ENCODE data around the gene SPARCL1.
"Not testable (repeated sequence)": the region's sequence is repeated elsewhere in the genome, so short reads cannot be mapped to it uniquely, and the experiment has no call there.

Gene SPARCL1

DNA sequence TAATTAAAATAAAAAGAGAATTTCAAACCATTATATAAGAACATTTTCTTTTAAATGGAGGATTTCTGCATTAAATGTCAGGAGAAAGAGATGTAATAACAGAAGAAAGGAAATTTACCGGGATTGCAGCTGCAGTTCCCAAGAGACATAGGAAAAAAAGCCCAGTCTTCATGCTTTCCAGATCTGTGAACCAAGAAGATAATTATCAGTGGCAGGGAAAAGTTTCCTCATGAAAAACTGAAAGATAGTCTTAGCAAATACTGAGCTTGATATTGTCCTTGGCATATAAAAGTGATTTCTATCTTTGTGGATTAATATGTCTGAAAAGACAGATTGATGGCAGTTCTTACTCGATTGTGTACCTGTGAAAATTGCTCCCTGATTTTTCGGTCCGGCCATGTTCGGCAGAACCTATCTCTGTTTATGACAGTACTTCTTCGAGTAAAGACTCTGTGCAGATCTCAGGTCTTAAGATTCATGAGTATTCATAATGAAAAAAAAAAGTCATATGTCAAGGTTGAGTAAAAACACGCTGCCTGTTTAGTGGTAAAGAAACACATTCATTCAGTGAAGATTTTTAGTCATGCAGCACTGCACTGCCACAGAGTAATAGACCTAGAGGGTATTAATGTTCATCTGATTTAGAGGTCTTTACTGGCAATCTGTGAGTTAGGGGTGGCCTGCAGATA is 29.6 kb downstream of the SPARCL1 start:
- DNase-seq: no peak

DNA sequence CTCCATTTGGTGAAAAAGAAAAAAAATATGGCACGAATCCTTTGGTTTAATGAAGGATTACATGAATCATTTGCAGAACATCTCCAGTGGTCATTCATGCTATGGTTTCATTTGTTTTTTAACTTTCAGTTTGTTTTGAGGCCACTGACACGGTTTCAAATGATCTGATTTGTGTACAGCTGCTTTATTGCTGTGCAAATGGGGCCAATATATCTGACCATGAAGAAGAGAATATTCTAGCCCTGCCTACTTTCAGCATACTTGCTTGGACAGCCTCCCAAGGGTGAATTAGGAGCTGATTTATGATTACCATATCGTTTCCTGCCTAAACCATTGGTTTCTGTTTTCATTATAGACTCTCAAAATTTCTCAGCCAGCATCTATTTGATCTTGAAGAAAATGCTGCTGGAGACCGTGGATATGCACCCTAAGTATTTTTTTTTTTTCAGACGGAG is 30.7 kb downstream of the SPARCL1 start:
- DNase-seq: no peak

DNA sequence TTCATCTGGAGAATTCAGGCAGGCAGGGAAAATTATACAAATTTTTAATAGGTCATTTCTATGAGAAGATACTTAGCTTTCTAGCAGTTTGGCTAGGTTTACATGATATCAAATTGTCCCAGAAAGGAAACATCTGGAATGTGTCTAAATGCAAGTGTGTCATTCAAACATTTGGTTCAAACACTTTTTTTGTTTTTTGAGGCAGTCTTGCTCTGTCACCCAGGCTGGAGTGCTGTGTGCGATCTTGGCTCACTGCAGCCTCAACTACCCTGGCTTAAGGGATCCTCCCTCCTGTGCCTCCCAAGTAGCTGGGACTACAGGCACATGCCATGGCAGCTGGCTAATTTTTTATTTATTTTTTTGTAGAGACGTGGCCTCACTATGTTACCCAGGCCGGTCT is 31.6 kb downstream of the SPARCL1 start:
- DNase-seq: no peak

DNA sequence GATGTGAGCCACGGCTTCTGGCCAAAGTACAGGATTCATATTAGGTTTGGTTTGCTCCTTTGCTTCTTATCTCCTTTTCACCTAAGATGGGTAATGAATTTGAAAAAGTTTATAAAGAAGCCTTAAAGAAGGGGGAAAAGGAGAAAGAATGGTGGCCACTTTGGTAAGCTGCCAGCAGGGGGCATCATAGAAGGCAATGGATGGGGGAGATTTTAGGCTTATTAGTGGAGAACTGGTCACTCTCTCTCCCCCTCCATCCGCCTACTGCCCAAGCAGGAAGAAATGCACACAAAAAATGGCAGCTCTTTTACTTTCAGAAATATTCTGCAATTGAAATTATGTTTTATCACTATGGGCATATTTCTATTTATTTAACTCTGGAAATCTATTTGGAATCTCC is 32.0 kb downstream of the SPARCL1 start:
- peak; percentile 61 for DNase-seq

DNA sequence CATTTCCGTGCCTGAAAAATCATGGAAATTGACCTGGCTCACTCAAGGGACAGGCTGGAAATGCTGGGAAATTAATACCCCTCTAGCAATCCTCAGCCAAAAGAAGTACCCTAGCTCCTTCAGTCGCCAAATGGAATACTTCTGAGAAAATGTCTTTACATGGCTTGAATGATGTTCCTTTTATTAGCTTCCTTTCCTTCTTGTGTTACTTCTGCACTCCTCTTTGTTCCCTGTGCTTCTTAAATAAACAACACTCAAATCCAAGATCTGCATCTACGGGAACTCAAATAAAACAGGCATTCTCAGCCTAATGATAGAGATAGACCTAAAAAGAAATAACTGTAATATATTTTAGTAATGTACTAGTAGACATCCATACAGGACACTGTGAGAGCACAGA is 36.1 kb downstream of the SPARCL1 start:
- no peak for DNase-seq

DNA sequence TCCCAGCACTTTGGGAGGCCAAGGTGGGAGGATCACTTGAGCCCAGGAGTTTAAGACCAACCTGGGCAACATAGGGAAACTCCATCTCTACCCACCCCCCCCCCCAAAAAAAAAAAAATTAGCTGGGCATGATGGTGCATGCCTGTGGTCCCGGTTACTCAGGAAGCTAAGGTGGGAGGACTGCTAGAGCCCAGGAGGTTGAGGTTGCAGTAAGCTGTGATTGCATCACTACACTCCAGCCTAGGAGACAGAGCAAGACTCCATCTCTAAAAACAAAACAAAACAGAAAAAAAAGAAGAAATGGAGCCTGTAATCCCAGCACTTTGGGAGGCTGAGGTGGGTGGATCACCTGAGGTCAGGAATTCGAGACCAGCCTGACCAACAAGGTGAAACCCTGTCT is 37.3 kb downstream of the SPARCL1 start:
- not testable (repeated sequence) for DNase-seq

DNA sequence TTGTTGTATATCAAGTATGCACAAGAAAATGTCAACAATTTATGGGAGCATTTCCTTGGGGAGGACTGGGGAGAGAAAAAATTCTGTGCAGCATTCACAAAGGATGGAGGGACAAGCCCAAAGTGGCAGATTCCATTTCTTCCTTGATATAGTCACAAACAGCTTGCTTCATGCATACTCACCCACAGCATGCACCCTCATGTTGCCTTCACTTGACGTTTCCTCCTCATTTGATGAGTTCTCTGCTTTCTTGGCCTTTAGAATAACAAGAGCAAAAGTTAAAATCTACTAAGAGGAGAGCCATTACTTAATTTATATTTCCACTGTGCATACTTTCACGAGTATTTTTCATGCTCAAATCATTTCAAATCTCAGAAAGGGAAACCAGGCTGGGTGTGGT is 37.7 kb downstream of the SPARCL1 start:
- DNase-seq: no peak

DNA sequence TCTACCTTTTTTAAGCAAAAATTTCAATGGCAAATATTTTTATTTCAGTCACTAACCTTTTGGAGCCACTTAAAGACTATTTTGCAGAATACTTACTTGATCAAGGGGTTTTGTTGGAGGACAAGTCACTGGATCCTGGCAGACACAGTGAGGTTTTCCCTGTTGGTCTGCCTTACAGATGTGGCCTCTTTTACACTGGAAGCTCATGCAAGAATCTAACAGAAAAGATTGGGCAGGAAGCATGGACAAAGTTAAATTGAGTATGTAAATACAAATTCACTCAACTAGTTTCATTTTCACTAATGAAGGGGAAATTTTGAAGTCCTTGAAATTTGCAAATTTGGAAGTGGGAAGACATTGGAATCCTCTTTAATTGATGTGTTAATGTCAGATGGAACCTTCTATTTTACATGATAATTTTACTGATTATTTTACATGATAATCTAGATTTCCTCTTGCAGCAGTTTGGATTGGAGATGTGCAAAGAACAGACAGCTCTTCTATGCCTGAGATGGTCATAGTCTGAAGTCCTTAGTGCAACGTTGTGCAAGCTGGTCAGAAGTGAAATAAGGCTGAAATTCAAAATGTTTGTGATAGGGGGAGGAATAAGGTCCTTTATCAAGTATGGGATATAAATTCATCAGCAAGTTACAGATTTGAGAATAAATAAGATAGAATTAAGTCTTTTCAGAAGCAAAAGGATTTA is 38.4 kb downstream of the SPARCL1 start:
- no peak for DNase-seq

DNA sequence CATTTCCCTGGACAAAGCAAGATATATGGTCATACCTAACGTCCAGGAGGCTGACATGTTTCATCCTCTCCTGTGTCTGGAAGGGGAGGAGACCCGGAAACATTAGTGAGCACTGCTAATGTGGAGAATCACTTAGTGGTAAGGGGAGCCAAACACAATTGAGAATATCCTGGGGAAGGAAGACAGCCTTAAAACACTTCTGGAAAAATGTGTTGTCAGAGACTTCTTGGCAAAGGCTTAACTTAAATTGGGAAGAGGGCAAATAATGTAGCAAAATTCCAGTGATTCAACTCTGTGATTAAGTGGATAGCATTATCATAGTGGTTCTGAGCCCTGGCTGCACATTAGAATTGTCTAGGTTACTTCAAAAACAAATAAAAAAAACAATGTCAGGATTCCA is 39.5 kb downstream of the SPARCL1 start:
- no peak for DNase-seq

DNA sequence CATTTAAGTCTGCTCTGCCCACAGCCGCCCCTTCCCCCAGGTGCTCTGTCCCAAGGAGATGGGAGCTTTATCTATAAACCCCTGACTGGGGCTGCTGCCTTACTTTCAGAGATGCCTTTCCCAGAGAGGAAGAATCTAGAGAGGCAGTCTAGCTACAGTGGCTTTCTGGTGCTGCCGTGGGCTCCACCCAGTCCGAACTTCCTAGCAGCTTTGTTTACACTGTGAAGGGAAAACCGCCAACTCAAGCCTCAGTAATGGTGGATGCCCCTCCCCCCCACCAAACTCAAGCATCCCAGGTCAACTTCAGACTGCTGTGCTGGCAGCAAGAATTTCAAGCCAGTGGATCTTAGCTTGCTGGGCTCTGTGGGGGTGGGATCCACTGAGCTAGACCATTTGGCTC is 40.5 kb downstream of the SPARCL1 start:
- DNase-seq: not testable (repeated sequence)

DNA sequence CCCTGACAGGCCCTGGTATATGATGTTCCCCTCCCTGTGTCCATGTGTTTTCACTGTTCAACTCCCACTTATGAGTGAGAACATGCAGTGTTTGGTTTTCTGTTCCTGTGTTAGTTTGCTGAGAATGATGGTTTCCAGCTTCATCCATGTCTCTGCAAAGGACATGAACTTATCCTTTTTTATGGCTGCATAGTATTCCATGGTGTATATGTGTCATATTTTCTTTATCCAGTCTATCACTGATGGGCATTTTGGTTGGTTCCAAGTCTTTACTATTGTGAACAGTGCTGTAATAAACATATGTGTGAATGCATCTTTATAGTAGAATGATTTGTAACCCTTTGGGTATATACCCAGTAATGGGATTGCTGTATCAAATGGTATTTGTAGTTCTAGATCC is 45.9 kb downstream of the SPARCL1 start:
- DNase-seq: not testable (repeated sequence)

DNA sequence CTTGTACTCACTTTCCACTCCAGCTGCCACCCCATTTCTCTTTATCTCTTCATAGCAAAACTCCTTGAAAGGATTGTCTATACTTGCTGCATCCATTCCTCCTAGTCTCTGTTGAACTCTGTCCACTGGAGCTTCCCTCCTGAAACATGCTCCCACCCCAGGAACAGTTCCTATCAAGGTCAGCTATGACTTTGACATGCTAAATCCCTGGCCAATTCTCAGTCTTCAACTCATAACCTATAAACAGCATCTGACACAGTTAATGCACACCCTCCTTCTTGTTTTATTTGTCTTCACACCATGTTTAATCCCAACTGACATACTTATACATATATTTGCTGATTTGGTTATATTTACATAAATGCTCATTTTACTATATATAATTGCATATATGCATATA is 47.8 kb downstream of the SPARCL1 start:
- no peak for DNase-seq

DNA sequence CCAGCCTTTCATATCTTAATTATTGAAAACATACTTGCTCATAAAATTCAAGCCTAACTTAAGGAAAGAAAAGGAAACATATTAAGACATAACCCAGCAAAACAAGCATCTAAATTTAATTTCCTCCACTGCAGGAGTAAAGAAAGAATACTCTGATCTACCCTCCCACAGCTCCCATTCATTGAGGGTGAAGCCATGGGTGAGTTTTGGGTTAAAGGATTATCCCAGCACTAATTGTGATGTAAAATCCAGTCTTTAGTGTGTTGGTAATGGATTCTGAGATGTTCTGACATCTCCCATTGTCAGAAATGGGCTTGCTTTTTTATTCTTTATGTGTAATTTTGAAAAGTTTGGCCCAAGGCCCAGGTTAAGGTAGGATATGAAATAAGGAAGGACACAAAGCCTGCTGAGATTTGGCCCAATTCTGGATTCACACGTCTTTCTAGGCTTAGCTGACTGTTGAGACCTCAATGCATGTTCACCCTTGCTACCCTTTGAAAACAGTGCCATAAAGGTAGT is 50.4 kb downstream of the SPARCL1 start:
- no peak for DNase-seq

DNA sequence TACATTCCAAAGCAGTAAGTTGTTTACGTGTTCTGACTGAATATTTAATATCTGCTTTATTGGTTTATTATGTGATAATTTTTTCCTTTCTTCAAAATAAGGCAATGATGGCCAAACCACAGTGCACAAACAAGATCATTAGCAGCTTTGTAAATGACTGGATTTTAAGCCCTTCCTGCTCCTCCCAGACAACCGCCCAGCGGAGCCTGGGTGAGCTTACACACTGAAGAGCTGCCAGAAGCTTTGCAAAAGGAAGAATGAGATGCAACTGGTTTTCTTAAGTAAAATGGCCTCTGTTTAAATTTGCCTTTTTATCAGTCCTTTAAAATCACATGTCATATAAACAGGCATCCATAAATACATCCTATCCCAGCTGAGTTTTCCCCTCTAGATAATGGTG is 52.2 kb downstream of the SPARCL1 start:
- no peak for DNase-seq

DNA sequence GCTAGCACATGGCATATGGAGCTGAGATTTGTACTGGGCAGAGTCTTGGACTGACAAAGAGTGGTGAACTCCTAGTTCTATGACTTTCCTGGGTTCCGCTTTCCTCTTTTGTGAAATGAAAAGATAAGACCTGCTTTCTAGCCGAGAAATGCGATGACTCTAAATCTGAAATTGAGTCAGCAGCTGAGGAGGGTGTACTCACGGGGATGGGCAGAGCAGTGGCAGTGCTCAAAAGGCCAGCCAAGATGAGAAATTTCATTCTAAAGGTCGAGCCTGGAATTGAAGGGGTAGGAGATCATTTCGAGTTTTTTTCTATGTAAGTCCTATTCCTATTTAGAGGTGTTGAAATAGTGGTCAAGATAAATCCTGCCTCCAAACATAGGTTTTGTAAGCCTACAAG is 59.8 kb downstream of the SPARCL1 start:
- DNase-seq: no peak

DNA sequence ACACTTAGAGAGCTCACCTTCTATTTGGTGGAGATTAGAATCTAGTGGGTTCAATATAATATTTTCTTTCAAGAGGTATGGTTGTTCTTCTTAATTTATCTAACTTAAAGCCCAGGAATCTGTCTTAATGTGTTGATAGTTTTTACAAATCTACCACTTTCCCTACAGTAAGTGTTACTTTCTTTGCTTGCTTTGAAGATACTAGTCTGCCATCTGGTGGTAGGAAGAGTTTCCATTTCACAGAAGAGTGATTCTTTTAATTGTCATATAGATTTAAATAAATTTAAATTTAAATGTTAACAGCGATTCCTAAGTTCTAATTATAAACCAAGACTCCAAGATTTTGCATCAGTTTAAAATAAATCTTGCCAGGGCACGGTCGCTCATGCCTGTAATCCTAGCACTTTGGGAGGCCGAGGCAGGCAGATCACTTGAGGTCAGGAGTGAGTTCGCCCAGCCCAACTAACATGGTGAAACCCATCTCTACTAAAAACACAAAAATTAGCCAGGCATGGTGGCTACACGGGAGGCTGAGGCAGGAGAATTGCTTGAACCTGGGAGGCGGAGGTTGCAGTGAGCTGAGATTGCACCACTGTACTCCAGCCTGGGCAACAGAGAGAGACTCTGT is 63.3 kb downstream of the SPARCL1 start:
- no peak for DNase-seq

DNA sequence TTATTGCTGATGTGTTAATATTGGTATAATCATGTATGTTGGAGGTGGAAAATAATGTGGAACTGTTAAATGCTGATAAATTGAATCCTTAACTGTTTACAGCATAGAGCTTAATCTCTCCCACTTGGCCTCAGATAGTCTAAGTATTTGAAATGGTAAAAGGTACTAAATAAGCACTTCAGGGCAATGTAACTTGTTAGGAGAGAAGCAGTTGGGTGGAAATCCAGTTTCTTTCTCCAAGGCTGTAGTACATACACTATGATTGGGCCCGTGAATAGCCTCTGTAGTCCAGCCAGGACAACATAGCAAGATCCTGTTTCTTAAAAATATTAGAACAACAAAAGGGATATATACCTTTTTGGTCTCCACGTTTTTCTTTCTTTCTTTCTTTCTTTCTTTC is 67.1 kb downstream of the SPARCL1 start:
- no peak for DNase-seq

DNA sequence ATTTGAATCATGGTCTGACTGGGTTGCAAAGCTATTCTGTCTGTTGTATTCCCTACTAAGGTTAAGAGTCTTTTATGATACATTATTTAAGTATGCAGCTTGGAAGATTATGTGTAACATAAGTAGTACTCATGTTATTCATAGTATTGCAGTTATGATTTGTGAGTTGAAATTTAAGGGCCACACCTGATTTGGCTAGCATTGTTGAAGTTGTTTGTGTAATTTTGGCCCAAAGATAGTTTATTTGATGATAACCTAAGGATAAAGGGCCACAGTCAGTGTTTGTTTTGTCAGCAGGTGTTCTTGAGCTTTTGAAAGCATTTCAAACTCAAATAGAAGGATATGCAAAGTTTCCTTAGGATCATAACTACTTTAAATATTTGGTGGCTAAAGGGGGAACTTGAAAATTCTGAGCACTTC is 67.9 kb downstream of the SPARCL1 start:
- no peak for DNase-seq

DNA sequence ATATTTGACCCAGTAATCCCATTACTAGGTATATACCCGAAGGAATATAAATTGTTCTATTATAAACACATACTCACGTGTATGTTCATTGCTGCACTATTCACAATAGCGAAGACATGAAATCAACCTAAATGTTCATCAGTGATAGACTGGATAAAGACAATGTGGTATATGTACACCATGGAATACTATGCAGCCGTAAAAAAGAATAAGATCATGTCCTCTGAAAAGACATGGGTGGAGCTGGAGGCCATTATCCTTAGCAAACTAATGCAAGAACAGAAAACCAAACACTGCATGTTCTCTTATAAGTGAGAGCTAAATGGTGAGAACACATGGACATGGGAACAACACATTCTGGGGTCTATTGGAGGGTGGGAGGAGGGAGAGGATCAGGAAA is 70.3 kb downstream of the SPARCL1 start:
- no peak for DNase-seq

DNA sequence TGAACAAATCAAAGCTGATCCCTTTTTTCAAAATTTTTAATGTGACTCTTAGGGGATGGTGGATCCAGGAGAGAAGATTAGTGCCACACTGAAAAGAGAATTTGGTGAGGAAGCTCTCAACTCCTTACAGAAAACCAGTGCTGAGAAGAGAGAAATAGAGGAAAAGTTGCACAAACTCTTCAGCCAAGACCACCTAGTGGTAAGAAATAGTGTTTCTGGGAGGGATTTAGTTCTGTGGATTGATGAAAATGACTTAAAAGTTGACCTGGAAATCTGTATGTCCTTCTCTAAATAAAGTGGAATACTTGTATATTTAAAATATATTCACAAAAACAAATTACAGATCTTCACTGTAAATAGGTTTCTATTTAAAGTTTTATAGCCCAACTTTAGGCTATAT is 77.6 kb downstream of the SPARCL1 start:
- DNase-seq: no peak

DNA sequence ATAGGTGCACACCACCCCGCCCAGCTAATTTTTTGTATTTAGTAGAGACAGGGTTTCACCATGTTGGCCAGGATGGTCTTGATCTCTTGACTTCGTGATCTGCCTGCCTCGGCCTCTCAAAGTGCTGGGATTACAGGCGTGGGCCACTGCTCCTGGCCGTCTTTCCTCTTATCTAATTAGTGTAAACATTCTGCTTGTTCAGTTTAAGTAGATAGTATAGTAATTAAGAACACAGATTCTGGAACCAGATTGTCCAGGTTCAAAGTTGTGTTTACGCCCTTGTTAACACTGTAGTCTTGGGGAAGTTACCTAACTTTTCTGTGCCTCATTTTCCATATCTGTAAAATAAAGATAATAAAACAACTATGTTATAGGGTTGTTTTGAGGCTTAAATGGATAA is 82.8 kb downstream of the SPARCL1 start:
- not testable (repeated sequence) for DNase-seq

DNA sequence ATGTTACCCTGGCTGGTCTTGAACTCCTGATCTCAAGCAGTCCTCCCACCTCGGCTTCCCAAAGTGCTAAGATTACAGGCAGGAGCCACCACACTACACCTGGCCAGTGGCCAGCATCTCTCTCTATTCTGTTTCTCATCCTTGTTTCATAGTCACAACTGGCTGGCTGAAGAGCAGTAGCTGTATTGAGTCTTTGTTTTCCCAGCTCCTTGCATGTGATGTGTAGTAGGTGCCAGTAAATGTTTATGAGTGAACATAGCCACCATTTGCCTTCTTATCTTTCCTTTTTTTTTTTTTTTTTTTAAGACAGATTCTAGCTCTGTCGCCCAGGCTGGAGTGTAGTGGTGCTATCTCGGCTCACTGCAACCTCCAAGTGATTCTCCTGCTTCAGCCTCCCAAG is 83.2 kb downstream of the SPARCL1 start:
- no peak for DNase-seq

DNA sequence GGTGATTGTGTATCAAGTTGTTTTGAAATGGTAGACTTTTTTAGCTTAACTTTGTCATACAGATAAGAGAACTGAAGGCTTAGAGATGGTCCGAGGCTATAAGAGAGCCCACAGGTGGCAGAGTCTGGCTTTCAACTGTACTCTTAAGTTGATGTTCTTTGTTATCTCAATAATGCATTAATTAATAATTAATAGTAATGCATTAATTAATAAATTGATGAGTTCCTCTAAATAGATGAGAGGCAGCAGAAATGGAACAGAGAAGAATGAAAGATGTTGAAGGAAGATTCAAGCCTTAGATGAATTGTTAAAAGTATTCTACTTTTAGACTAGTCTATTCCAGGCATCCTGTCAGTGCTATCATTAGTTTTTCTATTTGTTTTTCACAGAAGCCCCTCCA is 84.4 kb downstream of the SPARCL1 start:
- DNase-seq: no peak

DNA sequence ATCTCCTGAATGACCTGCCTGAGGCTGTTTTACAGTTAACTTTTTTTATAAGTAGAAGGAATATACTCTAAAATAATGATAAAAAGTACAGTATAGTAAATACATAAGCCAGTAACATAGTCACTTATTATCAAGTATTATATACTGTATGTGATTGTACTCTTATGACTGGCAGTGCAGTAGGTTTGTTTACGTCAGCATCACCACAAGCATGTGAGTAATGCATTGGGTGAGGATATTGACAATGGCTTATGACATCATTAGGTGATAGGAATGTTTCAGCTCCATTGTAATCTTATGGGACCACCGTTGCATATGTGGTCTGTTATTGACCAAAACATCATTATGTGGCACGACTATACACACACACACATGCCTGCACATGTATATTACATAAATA is 86.3 kb downstream of the SPARCL1 start:
- no peak for DNase-seq

All from stimulated activated CD8-positive, alpha-beta memory T cell treated with anti-CD3 and anti-CD28 coated beads, Interleukin-4, amount 100 ng/mL, for 48 hours (primary cell).